ENCODE results near the gene SH3RF3.

Gene SH3RF3

DNA sequence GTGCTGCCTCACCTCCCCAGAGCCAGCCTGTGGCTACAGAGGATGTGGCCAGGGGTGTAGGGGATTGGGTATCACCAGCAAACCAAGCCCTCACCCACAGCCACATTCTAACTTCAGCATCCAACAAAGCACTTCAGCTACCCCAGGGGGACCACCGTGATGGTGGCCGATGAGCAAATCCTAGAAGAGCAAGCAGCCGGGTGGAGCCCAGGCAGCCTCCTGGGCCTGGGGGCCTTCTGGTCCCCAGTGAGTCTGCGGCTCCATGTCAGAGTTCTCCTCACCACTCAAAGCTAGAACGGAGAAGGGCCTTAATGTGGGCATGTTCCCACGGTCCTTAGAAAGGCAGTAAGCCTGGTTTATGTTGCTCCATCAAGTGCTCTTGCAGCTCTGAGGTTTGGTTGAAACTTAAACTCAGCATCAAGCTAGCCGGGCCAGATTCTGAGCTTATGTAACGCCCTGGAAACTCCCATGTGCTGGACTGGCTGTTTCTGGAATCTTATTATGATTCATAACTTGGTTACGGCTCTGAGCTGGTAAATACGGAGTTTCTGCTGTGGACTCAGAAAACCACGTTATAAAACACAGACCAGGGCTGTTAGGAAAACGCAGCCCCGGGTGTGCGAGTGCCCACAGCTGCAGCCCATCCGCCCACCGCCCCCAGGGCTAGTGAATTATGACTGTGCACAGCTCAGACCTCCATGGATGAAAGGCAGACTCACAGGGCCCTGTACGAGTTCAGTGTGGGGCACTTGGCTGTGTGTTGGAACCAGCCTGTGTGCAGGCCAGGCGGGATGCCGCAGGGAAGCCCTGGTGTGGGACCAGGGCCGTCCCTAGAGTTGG is 385.0 kb downstream of the SH3RF3 start:
- no peak for DNase-seq

DNA sequence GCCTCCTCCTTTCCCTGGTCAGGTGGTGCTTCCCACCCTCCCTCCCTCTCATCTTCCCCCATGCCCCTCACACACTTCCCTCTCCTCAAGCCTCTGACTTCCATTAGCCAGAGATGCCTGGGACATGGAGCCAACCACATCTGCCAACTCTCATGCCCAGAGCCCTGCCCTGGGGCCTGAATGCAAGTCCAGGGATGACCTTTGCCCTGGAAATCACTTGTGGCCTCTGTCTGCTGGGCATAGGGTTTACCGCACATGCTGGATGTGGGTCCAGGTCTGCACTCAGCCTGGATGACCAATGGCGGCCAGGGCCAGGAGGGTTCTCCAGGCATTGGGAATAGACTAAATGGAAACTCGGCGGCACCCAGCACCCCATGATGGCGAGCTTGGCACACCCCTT is 385.9 kb downstream of the SH3RF3 start:
- DNase-seq = no peak

DNA sequence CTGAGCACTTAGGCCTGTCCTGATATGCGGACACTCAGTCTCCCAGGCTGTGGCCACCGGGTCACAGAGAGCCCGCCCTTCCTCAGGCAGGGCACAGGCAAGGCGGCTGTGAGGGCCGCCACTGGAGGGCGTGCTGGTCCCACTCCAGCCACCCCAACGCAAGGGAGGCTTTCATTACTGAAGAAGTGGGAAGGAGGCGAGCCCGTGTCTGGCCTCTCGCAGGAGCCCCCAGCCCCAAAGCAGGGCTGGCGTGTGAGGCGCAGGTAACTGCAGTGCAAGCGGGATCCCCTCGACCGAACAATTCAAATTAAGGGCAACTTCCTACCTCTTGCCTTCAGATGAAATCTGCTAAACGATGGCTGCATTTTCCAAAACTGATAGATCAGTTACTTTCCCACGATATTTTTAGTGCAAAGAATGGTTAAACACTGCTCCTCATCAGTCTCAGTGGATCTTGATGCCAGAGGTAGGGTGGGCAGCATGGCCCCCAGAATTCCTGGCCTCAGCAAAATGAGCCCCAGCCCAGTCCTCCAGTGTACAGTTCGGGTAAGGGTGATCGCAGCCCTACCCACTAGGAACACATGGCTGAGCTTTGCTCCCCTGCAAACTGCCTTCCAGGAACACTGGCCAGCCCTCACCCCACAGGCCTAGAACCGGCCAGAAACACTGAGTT is 387.6 kb downstream of the SH3RF3 start:
- DNase-seq = no peak

DNA sequence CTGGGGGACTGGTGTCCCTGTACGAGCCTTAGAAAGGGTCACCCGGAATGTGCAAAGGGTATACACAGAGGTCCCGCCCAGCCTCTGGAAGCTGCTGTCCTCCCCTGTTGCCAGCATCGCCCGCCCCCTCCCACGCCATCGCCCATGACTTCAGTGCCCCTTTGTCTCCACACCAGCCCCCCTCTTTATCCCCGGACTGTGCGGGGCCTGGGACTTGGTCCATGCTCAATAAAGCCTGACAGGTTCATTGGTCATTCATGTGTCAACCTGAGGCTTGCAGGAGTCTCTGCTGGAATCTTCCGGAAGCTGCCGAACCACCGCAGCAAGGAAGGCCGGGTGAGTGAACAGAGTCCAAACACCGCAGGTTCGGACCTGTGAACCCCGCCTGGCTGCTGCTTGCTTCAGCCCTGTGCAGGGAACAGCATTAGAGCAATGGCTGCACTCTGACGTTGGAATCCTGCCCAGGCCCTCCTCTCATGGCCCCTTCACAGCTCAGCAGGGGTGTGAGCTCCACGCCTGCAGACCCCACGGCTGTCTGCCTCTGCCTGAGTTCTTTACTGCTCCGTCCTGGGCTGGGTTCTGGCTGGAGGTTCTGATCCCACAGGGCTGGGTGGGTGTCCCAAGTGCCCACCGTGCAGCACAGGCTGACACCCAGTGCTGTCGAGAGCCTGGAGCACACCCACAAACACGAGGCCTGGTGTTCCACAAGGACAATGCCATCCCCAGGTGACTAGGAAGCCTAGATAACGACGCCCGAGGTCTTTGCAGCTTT is 388.3 kb downstream of the SH3RF3 start:
- DNase-seq = no peak

DNA sequence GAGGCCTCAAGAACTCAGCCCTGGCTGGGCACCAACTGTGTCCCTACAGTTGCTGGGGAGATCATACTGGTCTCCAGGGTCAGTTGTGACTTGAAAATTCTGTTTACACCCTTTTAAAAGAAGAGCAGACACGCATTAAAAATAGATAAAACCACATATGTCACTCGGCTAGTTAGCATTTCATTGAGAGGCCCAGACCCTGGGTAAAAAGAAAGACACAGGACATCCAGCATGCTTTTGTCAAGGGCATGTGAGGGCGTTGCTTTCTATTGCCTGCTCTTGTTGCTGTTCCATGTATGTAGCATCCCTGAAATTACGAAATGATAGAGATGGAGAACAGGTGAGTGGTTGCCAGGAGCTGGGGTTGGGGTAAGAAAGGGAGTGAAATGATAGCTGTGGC is 390.5 kb downstream of the SH3RF3 start:
- DNase-seq = no peak

DNA sequence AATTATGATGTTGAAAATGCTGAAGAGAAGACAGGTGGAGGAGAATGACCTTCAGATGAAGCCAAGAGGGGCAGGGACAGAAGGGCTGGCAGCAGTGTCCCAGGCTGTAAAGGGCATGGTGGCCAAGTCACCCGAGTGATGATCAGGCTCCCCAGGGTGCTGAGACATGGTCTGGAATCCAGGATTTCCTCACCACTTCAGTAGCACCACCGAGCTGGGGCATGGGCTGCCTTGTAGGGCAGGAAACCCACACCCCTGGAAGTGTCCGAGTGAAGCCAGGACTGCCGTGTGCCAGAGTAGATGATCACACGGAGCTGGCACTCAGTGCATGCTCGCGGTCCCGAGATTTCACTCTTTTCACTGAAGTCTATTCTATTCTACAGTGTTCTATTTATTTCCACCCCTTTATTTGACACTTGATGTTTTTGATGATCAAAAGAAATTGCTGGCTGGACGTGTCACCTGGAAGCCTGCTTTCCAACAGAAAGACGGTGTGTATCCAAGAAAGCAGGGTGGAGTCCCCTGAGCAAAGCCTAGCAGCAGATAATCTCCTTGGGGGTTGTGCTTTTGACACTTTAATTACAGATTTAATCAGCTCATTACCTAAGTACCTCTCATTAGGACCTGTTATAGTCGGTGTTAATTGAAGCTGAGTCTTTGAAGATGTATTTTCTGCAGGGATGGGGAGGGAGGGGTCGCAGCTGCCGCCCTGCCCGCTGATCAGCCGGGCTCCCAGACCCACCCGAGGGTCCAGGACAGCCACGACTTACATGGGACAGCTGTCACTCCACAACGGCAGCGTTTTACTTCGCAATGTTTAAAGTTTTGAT is 392.4 kb downstream of the SH3RF3 start:
- DNase-seq = no peak

DNA sequence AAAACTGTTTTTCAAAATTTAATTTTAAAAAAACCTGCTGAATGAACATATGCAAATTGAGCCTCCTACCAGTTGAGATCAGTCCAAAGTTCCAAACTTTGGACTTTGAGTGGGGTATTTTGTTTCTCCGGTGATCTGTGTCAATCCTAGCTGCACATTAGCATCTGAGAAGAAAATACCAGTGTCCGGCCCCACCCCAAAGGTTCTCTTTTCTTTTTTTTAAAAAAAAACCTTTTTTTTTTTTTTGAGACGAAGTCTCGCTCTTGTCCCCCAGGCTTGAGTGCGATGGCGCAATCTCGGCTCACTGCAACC is 393.0 kb downstream of the SH3RF3 start:
- DNase-seq = no peak

DNA sequence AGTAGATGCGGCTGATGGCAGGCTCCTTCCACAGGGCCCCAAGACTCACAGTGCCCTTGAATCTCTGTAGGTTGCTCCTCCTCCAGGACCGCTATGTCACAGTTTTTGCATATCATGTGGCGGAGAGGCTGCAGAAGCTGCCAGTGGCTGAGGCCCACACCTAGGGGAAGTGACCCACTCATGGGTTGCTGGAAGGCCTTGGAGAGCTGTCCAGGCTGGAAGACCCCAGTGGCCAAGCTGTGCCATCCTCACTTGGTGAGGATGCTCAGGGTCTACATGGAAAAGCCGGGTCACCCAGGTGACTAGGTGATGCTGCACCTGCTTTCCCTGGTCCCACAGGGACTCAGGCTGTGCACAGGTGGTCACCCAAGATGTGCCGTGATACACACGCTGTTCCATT is 394.1 kb downstream of the SH3RF3 start:
- no peak for DNase-seq

DNA sequence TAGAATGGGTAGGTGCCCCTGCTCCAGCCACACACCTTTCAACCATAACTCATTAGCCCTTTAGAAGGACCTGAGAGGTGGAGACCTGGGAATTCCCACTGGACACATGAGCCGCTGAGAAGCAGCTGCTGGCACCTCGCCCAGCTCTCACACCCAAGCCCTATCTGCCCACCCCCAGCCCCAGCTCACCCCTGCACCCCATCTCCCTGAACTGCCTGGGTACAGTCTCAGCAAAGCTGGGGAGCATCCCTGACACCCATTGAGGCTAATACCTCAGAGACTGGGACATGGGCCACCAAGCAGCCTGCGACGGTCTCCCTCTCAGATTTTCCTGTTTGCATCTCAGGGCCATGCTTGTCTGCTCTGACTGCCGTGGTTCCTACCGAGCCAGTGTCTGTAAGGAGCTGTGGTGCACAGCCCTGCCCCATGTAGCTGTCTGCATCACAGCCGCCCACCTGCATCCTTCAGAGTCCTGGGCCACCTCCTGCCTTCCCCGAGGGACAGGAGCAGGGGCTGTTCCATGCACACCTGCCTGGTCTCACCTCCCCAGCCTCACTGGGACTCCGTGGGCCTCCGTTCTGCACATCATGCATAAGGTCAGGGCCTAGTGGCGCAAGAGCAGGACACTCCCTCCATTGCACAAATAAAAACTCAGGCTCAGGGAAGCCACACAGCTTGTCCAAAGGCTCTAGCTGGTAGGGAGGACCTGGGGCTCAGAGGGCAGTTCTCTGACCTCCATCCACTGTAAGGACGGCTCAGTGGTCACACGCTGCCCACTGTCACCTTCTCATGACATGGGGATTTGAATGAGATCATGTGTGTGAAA is 394.7 kb downstream of the SH3RF3 start:
- DNase-seq = no peak

DNA sequence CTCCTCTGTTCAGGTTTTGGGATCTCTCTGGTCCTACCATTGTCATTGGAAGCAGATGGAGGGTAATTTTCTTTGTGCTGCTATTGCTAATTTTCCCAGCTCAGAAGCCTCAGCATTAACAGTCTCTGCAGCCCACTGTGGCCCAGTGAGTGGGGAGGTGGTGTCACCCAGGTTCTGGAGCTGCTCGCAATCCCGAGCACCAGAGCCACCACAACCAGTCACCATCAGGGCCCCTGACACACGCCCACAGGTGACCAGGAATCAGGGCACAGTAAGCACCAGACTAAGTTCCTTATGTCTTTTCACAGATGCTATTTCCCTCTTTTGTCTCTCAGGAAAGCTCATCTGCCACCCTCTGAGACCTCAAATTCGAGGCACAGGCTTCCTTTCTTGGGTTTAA is 396.8 kb downstream of the SH3RF3 start:
- DNase-seq = no peak

DNA sequence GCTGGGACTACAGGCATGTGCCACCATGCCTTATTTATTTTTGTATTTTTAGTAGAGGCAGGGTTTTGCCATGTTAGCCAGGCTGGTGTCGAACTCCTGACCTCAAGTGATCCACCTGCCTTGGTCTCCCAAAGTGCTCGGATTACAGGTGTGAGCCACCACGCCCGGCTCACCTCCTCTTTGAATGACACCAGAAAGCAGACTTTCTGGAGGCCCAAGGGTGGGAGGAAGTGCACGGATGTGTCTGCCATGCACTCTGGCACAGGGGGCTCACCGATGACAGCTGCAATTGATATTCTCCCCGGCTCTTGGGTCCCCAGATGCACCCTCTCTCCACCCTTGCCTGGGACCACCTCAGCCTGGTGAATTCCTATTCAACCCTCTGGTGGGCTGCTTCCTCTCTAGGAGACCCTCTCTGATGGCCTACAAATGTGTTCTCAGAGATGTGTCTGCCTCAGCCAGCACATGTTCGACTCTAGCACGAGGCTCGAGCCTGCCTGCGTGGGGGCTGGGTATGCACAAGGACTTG is 397.5 kb downstream of the SH3RF3 start:
- DNase-seq = no peak

DNA sequence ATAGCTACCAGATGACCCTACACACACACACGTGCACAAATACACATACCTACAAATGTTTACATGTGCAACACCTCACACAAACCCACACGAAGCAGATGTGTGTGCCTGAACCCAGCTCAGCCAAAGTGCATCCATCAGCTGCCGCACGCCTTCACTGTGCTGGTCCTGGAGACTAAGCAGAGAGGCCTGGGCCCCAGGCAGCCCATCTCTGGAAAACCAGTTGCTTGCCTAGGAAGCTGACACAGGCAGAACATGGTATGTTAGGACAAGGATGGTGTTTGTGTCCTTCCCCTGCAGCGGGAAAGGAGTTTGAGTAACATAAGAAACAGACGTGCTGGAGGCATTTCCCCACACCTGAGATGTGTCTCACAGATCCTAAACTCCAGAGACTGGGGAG is 398.1 kb downstream of the SH3RF3 start:
- DNase-seq = no peak

DNA sequence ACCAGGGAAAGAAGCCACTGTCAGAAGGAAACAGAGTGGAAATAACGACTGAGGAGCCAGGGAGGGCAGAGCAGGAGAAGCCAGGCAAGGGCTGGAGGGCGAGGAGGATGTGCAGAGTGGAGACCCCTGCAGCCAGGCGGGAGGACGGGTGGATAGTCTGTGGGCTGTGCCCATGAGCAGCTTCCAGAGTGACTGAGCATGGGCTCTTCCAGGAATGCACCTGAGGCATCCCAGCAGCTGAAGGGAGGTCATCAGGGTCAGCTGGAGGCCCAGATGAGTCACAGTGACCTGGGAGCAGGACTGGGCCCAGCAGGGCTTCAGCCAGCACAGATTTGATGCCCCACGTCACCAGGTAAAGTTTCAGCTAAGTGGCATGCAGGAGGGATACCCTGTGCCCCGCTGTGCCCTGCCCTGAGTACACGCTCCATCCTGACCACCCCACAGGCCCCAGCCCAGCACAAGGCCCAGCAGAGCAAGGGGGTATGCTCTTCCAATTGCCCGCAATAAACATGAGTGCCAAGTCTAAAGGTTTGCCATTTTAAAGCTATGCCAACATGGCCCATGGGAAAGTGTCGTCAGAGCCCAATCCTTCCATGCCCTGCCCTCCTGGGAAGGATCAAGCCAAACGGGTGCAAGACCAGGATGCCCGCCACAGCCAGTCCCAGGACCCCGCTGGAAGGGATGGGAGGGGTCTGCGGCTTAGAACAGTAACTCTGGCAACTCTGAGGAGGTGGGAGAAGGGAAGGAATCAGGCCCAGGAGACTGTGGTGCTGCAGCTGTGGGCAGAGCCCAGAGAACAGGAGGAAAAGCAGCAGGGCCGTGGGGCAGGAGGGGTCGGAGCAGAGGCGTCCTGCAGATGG is 399.1 kb downstream of the SH3RF3 start:
- DNase-seq = no peak

DNA sequence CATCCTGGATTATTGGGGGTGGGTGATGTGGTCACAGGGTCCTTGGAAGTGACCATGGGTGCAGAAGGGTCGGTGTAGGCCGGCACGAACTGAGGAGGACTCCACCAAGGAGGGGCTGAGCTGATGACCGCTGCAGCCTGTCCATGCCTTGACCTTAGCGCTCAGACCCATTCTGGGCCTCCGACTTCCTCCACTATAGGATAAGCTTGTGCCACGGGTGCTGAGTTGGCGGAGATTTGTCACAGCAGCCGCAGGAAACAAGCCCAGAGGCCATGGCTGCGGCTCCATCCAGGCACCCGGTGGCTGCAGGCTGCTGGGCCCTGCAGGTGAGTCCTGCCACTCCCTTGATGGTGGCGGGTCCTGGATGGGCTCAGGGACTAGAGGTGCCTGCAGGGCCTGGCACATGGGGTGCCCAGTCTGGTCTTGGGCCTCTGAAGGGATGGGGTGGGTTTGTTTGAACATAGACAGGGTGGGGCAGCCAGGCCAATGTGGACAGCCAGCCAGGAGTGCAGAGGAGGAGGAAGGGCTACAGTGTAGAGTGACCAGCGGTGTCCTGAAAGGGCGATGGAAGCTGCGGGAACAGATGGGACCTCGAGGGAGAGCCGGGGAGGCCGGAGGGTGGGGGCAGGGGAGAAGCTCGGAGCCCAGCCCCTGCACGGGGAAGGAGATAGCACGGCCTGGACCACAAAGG is 400.0 kb downstream of the SH3RF3 start:
- no peak for DNase-seq

DNA sequence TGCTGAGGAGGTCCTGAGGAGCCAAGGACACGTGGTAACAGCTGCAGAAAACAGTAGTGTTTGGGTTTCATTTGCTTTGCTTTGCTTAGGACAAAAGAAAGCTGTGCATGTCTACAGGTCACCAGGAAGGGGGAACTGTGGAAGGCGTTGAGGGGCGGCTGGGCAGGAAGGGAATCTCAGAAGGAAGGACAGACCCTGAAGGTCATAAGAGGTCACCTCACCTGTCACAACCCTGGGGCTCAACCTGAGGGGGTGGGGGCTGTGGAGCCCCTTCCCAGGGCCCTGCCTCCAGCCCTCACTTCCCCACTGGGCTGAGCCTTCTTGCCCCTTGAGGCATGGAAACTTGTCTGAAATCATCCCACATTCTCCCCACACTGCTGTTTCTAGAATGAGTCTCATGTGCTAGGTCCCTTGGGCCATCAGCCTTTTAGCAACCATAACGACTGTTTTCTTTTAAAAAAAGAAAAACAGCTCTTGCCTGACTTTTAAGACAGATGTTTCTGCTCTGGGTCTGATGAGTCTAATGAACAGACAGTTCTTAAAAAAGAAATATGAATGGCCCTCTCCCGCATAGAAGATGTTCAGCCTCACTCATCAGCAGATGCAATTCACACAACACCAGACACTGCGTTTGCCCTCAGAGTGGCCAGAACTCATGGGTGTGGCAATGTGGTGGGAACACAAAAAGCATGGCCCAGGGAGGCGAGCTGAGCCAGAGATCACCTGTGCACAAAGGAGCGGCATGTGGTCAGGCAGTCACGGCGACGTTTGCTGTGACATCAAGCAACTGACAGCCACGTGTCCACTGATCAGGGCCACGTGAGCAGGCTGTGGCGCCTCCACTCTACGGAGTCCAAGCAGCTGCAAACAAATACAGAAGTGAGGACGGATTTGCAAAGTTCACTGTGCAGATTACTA is 400.8 kb downstream of the SH3RF3 start:
- no peak for DNase-seq

DNA sequence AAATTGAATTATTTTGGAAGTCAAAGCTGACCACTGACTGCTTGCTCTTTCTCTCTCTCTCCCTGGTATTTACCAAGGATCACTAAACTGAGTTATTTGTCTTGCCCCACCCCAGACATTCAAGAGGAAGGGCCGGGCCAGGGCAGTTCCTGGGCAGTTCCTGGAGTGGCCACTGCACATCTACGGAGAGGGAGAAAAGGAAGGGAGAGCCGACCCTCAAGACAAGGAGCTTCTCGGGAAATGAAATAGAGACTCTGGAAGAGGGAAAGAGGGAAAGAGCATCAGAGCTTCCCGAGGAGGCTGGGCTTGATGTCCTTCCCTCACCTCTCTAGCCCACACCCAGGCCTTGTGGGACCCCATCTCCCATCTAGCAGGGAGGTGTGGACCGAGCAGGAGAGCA is 401.7 kb downstream of the SH3RF3 start:
- no peak for DNase-seq

DNA sequence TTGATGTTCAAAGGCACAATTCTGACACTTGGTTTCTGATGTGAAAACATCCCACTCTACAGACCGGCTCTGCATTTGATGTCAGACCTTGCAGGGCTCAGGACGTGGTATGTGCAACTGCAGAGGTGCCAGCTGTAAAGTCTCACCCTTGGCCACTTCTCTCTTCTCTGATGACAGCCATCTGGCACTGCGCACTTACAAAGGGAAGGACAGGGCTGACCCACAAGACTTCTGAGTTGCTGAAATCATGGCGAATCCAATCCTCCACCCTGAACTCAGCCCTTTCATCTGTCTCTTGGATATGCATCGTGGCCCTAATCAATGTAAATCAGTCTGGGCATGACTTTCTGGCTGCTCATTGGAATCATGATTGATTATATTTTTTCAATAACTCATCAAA is 402.2 kb downstream of the SH3RF3 start:
- no peak for DNase-seq

DNA sequence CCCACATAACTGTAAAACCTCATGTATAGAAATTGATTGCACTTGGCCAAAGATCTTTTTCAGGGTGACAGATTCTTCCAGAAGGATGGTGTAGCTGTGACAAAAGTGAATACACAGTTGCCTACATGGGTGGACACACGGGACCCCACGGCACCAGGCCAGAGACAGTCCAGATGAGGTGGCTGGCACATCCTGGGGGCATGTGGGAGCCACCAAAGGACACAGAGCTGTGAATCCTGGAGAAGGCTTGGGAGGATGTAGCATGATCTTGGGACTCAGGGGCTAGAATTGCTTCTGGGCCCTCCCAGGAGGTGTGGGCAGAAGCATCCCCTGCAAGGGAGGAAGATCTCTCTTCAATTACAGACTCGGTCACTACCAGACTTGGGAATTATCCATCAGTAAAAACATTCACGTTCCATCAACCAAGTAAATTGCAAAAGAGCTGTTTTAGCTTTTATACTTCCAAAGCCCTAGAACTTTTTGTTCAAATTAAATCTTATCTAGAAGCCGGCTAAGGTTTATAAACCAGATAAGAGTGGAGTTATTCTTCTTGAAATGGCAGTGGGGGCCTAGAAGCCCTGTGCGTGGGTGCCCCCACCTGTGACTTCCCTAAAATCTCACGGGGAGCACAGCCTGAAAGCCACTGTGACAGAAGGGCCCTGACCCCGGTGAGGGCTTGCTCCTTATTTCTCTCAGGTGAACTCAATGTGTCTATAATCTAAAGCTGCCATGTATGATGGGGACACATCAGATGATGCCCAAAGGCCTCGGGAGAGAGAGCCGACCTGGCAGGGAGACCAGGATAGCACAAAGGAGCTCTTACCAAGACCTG is 403.1 kb downstream of the SH3RF3 start:
- no peak for DNase-seq

All from NCI-H748 treated with DMSO at 0.1 percent for 48 hours (cell line).